Tibial artery (tissue), 4 donors: ENCODE measurements around the gene NCF4.
A peak's percentile ranks its signal among the peaks of the same experiment; 100 is the strongest.

Experiments used
- DNase-seq, 2 donors: peaks; one replicate each; pipeline ENCODE4 v3.0.0-alpha.2; 2019
- H3K27ac ChIP-seq, 2 donors: fragments of 200-600 bp; sonication (generic) in 1 of 2; 1 replicate in 1 of 2; 2 replicates in 1 of 2; pipeline ENCODE4 v1.5.1; 2018 to 2019; ENCODE audit warnings: mild to moderate bottlenecking in 1 of 2
- H3K27me3 ChIP-seq, 2 donors: fragments of 200-600 bp; sonication (generic) in 1 of 2; one replicate each; pipeline versions ENCODE4 v1.5.1 to v1.6.0; 2016 to 2019
- H3K36me3 ChIP-seq, 3 donors: fragments of 200-600 bp; sonication (generic) in 2 of 3; one replicate each; pipeline ENCODE4 v1.5.1; 2016 to 2019; ENCODE audit warnings: mild to moderate bottlenecking in 2 of 3
- H3K4me1 ChIP-seq, 4 donors: fragments of 200-600 bp; sonication (generic) in 2 of 4; 1 replicate in 3 of 4; 2 replicates in 1 of 4; pipeline ENCODE4 v1.5.1; 2016 to 2019
- H3K4me3 ChIP-seq, 2 donors: fragments of 200-600 bp; sonication (generic) in 1 of 2; 1 replicate in 1 of 2; 2 replicates in 1 of 2; pipeline ENCODE4 v1.5.1; 2018 to 2019; ENCODE audit warnings: mild to moderate bottlenecking in 2 of 2
- H3K9me3 ChIP-seq, 3 donors: fragments of 200-600 bp; sonication (generic) in 1 of 3; one replicate each; pipeline ENCODE4 v1.5.1; 2016 to 2019
- CTCF ChIP-seq, 2 experiments: fragments of 200-600 bp in 1 of 2; fragments of 450-650 bp in 1 of 2; IDR thresholded peaks; one replicate each; pipeline ENCODE4 v1.5.1; 2017 to 2019; ENCODE audit warnings: antibody characterized with exemption in 2 of 2, mild to moderate bottlenecking in 1 of 2, moderate library complexity in 1 of 2
- intact Hi-C: fragments of 100-400 bp; cut with DNase I; formaldehyde crosslinking; loops from one replicate; pipeline ENCODE4 v1.15.0; 2023; ENCODE audit warnings: low total_unique reads

Gene NCF4

GRCh38 chr22:36850056-36850455 is 10.8 kb upstream of the NCF4 start:
- Histone ChIP-seq H3K4me1 (no peaks in the 10 kb centered on the region), H3K36me3 (no peaks in the 10 kb centered on the region), H3K27me3 (peaks cover 0 to 57% of the 10 kb centered on the region in 2 donors), H3K27ac (no peak overlapping the region), H3K9me3 (no peaks in the 10 kb centered on the region), H3K4me3 (no peak overlapping the region)
- no peak for DNase-seq
- TF ChIP-seq CTCF (IDR thresholded peaks at IDR 0.05), result no peak
- intact Hi-C loops, result no loop called here

GRCh38 chr22:36850682-36851081 is 10.1 kb upstream of the NCF4 start:
- Histone ChIP-seq H3K27ac (no peak overlapping the region), H3K9me3 (no peaks in the 10 kb centered on the region), H3K4me1 (peaks cover 0 to under 1% (median 0%) of the 10 kb centered on the region in 4 donors), H3K4me3 (no peak overlapping the region), H3K36me3 (no peaks in the 10 kb centered on the region), H3K27me3 (peaks cover 0 to 62% of the 10 kb centered on the region in 2 donors)
- TF ChIP-seq CTCF (IDR thresholded peaks at IDR 0.05), result no peak
- intact Hi-C loops, result no loop called here
- no peak for DNase-seq

GRCh38 chr22:36852056-36852973 is 8.5 kb upstream of the NCF4 start:
- H3K4me1 ChIP-seq, result peaks cover 0 to 9% (median 3%) of the 10 kb centered on the region in 4 donors
- H3K27ac ChIP-seq, result no peak overlapping the region
- TF ChIP-seq CTCF (IDR thresholded peaks at IDR 0.05), result no peak
- intact Hi-C loops, result no loop called here
- H3K4me3 ChIP-seq, result no peak overlapping the region
- H3K9me3 ChIP-seq, result no peaks in the 10 kb centered on the region
- DNase-seq, result no peak
- H3K27me3 ChIP-seq, result peaks cover 0 to 64% of the 10 kb centered on the region in 2 donors
- no peaks in the 10 kb centered on the region for H3K36me3 ChIP-seq

GRCh38 chr22:36853407-36854099 is 7.3 kb upstream of the NCF4 start:
- no peak overlapping the region for H3K27ac ChIP-seq
- no peaks in the 10 kb centered on the region for H3K9me3 ChIP-seq
- peaks cover 0 to 59% of the 10 kb centered on the region in 2 donors for H3K27me3 ChIP-seq
- peak; percentile 50 to 79 for DNase-seq
- intact Hi-C loops, result no loop called here
- H3K4me1 ChIP-seq, result peaks cover 0 to 9% (median 3%) of the 10 kb centered on the region in 4 donors
- no peaks in the 10 kb centered on the region for H3K36me3 ChIP-seq
- TF ChIP-seq CTCF (IDR thresholded peaks at IDR 0.05), result peak in 1 of 2 experiments; percentile 37
- no peak overlapping the region for H3K4me3 ChIP-seq

GRCh38 chr22:36855478-36855877 is 5.3 kb upstream of the NCF4 start:
- no peaks in the 10 kb centered on the region for H3K36me3 ChIP-seq
- intact Hi-C loops, result loop anchor here (5.0 kb wide), 2 partner anchors 122 to 308 kb away; no protein-coding TSS in a partner anchor
- H3K9me3 ChIP-seq, result no peaks in the 10 kb centered on the region
- peaks cover 0 to 41% of the 10 kb centered on the region in 2 donors for H3K27me3 ChIP-seq
- no peak overlapping the region for H3K4me3 ChIP-seq
- no peak overlapping the region for H3K27ac ChIP-seq
- no peak for TF ChIP-seq CTCF (IDR thresholded peaks at IDR 0.05)
- DNase-seq, result no peak
- H3K4me1 ChIP-seq, result peaks cover 0 to 9% (median 3%) of the 10 kb centered on the region in 4 donors
